Type B pancreatic cell (in vitro differentiated cells): ENCODE measurements around the gene ATG4B. TPM values are rescaled to one million over a fixed set of nuclear protein-coding genes. Genes with fewer than 3 reads are reported as not detected.
A peak's percentile ranks its signal among the peaks of the same experiment; 100 is the strongest.
"Not testable (repeated sequence)": the region's sequence is repeated elsewhere in the genome, so short reads cannot be mapped to it uniquely, and the experiment has no call there.

Source experiments
- DNase-seq: peaks from one replicate; pipeline ENCODE4 v3.0.0; 2021; ENCODE audit warnings: mixed read lengths; ENCODE audit not compliant: unreplicated experiment; ENCODE audit errors: extremely low spot score
- H3K27ac Mint-ChIP-seq: 2 replicates; pipeline ENCODE4 v1.8.0; 2021; ENCODE audit warnings: mild to moderate bottlenecking, mixed read lengths
- H3K27me3 Mint-ChIP-seq: 2 replicates; pipeline ENCODE4 v1.8.0; 2021; ENCODE audit warnings: mixed read lengths
- H3K36me3 Mint-ChIP-seq: 2 replicates; pipeline ENCODE4 v1.8.0; 2021; ENCODE audit warnings: mixed read lengths
- H3K4me1 Mint-ChIP-seq: one replicate; pipeline ENCODE4 v1.8.0; 2021; ENCODE audit warnings: mixed read lengths; ENCODE audit not compliant: unreplicated experiment
- H3K4me3 Mint-ChIP-seq: 2 replicates; pipeline ENCODE4 v1.8.0; 2021; ENCODE audit warnings: mild to moderate bottlenecking, mixed read lengths
- H3K9me3 Mint-ChIP-seq: 2 replicates; pipeline ENCODE4 v1.8.0; 2021; ENCODE audit warnings: mixed read lengths
- CTCF ChIP-seq: fragments of 200-600 bp; sonication (generic); conservative IDR thresholded peaks from 2 replicates; pipeline ENCODE4 v1.5.0; 2021; ENCODE audit warnings: antibody characterized with exemption, mild to moderate bottlenecking
- long read RNA-seq: library from polyadenylated mRNA; unstranded; transcript quantifications from one replicate; pipeline ENCODE4 v2.0.0, GENCODE V29; 2020
- total RNA-seq: library from RNA; stranded (reverse); gene quantifications from 2 replicates; pipeline ENCODE4 v1.2.1, GENCODE V29; 2021; ENCODE audit warnings: low replicate concordance

Gene ATG4B
- 96.5 and 112 TPM in 2 replicates for total RNA-seq
- long read RNA-seq, transcript ATG4B-205 (13 exons, 2,878 nt): major isoform, 53 of 98 reads
- long read RNA-seq, partial matches to known transcripts: 10 of 98 reads
- long read RNA-seq, other reads (novel, unspliced or antisense): 32 of 98 reads

DNA sequence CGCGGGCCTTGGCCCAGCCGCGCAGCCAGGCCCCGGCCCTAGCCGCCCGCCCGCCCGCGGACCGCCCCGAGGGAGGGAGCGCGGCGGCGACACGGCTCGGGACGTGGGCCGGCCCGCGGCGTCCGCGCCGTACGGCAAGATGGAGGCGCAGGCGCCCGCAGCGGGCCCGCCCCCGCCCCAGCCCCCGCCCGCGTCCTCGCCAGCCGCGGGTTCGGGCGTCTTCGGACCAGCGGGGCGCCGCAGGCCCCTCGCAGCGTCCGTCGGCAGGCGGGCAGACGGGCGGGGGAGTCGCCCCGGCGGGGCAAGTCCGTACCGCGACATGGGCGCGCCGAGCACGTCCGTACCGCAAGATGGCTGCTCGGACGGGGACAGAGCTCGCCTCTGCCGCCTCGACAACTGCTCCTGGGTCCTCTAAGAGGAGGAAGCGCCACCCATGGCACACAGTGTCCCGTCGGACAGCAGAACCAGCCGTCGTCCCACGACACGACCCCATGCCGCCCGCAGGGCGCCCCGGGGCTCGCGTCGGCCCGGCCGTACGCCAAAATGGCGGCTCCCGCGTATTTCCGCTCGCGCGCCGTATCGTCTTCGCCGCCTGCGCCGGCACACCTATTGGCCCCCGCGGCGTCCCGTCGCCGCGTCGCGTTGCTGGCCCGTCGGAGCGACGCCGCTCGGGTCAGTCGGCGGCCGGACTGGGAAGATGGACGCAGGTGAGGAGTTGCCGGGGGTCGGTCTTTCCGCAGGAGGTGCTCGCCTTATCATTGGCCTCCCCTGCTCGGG lies at the start of gene ATG4B, which contains the start of gene THAP4:
Gene ATG4B, plus strand, starts transcription at position 676 of the 777 bp plus-strand sequence. Its CDS starts 22 bp downstream, at position 698.
Gene THAP4, minus strand, starts transcription at position 141 of the 777 bp plus-strand sequence. CDS start 141 bp downstream, outside the sequence.
- Mint-ChIP-seq H3K4me3 (peak within 1 kb of the TSS; percentile 95), H3K4me1 (peaks cover 37% of the 10 kb centered on the region), H3K36me3 (peaks cover 17% of the 10 kb centered on the region), H3K27me3 (no peaks in the 10 kb centered on the region), H3K9me3 (no peaks in the 10 kb centered on the region), H3K27ac (peak within 1 kb of the TSS; percentile 95)
- TF ChIP-seq CTCF: no peak
- DNase-seq: peak; percentile 87

- H3K36me3 Mint-ChIP-seq: peaks cover 29% of the 10 kb centered on the region
- not testable (repeated sequence) for H3K27ac Mint-ChIP-seq, H3K4me1 Mint-ChIP-seq
These were observed 47.6 kb upstream of the ATG4B start for GRCh38 chr2:241589863-241590262.

DNA sequence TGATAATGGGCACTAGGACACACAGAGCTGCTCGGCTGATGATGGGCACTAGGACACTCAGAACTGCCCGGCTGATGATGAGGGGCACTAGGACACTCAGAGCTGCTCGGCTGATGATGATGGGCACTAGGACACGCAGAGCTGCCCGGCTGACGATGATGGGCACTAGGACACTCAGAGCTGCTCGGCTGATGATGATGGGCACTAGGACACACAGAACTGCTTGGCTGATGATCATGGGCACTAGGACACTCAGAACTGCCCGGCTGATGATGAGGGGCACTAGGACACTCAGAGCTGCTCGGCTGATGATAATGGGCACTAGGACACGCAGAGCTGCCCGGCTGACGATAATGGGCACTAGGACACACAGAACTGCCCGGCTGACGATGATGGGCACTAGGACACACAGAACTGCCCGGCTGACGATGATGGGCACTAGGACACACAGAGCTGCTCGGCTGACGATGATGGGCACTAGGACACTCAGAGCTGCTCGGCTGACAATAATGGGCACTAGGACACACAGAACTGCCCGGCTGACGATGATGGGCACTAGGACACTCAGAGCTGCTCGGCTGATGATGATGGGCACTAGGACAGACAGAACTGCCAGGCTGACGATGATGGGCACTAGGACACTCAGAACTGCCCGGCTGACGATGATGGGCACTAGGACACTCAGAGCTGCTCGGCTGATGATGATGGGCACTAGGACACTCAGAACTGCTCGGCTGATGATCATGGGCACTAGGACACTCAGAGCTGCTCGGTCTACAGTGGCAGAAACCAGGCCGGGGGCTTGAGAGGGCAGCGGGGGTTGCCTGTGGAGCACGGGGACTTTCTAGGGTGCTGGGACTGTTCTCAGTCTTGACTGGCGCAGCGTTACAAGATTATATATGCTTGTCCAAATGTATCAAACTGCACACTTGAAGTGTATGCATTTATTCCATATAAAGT lies 46.7 kb upstream of the ATG4B start:
- DNase-seq, H3K9me3 Mint-ChIP-seq, H3K4me1 Mint-ChIP-seq, H3K4me3 Mint-ChIP-seq, H3K27me3 Mint-ChIP-seq, H3K27ac Mint-ChIP-seq: not testable (repeated sequence)
- peaks cover 21% of the 10 kb centered on the region for H3K36me3 Mint-ChIP-seq

More at GRCh38 chr2:241589863-241590262, 47.6 kb upstream of the ATG4B start:
- H3K9me3 Mint-ChIP-seq, H3K4me3 Mint-ChIP-seq, H3K27me3 Mint-ChIP-seq, DNase-seq: not testable (repeated sequence)

GRCh38 chr2:241592126-241592845 lies 45.2 kb upstream of the ATG4B start:
- Mint-ChIP-seq H3K36me3 (peaks cover 11% of the 10 kb centered on the region), H3K27me3 (no peaks in the 10 kb centered on the region)

GRCh38 chr2:241593271-241593670 lies 44.2 kb upstream of the ATG4B start:
- no peaks in the 10 kb centered on the region for H3K27me3 Mint-ChIP-seq
- no peak for DNase-seq
- H3K9me3 Mint-ChIP-seq: no peaks in the 10 kb centered on the region
- no peaks in the 10 kb centered on the region for H3K4me1 Mint-ChIP-seq
- no peak overlapping the region for H3K27ac Mint-ChIP-seq
- H3K4me3 Mint-ChIP-seq: no peak overlapping the region
- no peak for TF ChIP-seq CTCF
- H3K36me3 Mint-ChIP-seq: peaks cover 13% of the 10 kb centered on the region

More at GRCh38 chr2:241592126-241592845, 45.2 kb upstream of the ATG4B start:
- H3K4me1 Mint-ChIP-seq: no peaks in the 10 kb centered on the region
- no peak for TF ChIP-seq CTCF
- H3K4me3 Mint-ChIP-seq: no peak overlapping the region
- DNase-seq: no peak
- H3K9me3 Mint-ChIP-seq: no peaks in the 10 kb centered on the region
- H3K27ac Mint-ChIP-seq: no peak overlapping the region

DNA sequence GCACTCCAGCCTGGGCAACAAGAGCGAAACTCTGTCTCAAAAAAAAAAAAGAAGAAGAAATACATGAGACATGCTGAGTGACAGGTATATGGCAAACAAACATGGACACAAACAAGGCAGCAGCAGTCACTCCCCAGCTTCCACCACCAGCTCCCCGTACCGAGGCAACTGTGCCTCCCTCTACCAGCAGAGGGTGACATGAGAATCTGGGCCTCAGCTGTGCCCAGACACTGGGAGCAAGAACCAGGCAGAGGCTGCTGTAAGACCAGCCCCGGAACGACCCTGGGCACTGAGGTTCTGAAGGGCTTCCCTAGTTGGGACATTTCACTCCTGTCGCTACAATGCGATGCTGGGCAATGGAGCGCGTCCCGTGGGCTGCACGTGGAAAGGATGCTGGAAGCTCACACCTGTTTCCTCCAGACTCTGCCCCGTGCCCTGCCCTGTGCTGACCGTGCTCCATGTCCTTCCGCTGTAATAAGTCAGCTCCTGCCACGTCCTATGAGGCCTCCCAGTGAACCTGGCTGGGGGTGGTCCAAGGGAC lies 41.8 kb upstream of the ATG4B start:
- no peak overlapping the region for H3K27ac Mint-ChIP-seq
- DNase-seq: no peak

More for the DNA sequence above, 41.8 kb upstream of the ATG4B start:
- H3K36me3 Mint-ChIP-seq: peaks cover 18% of the 10 kb centered on the region
- TF ChIP-seq CTCF: peak; percentile 67
- H3K4me1 Mint-ChIP-seq: no peaks in the 10 kb centered on the region
- no peaks in the 10 kb centered on the region for H3K9me3 Mint-ChIP-seq
- no peaks in the 10 kb centered on the region for H3K27me3 Mint-ChIP-seq
- no peak overlapping the region for H3K4me3 Mint-ChIP-seq
